Central memory CD4-positive, alpha-beta T cell (primary cell): ENCODE data around the gene CNKSR3.
"Not testable (repeated sequence)": the region's sequence is repeated elsewhere in the genome, so short reads cannot be mapped to it uniquely, and the experiment has no call there.

Experiments
- DNase-seq: peaks from one replicate; pipeline ENCODE4 v3.0.0; 2022

Gene CNKSR3

GRCh38 chr6:154526996-154527395, 16.5 kb upstream of the CNKSR3 start:
- DNase-seq: no peak

- no peak for DNase-seq
These were observed 12.1 kb upstream of the CNKSR3 start for GRCh38 chr6:154522576-154522975.

- no peak for DNase-seq
These were observed 10.9 kb upstream of the CNKSR3 start for GRCh38 chr6:154521412-154521811.

- no peak for DNase-seq
These were observed 9.8 kb upstream of the CNKSR3 start for GRCh38 chr6:154520280-154520679.

- DNase-seq: no peak
These were observed 7.9 kb upstream of the CNKSR3 start for GRCh38 chr6:154518396-154518795.

GRCh38 chr6:154516276-154516675, 5.8 kb upstream of the CNKSR3 start:
- no peak for DNase-seq

GRCh38 chr6:154515826-154516225, 5.3 kb upstream of the CNKSR3 start:
- no peak for DNase-seq

- not testable (repeated sequence) for DNase-seq
These were observed 4.6 kb upstream of the CNKSR3 start for GRCh38 chr6:154515076-154515475.

GRCh38 chr6:154514481-154514880, 4.0 kb upstream of the CNKSR3 start:
- DNase-seq: no peak

- no peak for DNase-seq
These were observed 3.3 kb upstream of the CNKSR3 start for GRCh38 chr6:154513601-154514320.

GRCh38 chr6:154512201-154512600, 1.7 kb upstream of the CNKSR3 start:
- no peak for DNase-seq

GRCh38 chr6:154511791-154512190, 1.3 kb upstream of the CNKSR3 start:
- no peak for DNase-seq

- no peak for DNase-seq
These were observed 903 bp downstream of the CNKSR3 start for GRCh38 chr6:154509421-154510143.

GRCh38 chr6:154508573-154509375, 1.7 kb downstream of the CNKSR3 start:
- DNase-seq: no peak

- DNase-seq: no peak
These were observed 3.2 kb downstream of the CNKSR3 start for GRCh38 chr6:154506991-154507898.

GRCh38 chr6:154506582-154506981, 3.9 kb downstream of the CNKSR3 start:
- DNase-seq: no peak

GRCh38 chr6:154506108-154506507, 4.4 kb downstream of the CNKSR3 start:
- no peak for DNase-seq

GRCh38 chr6:154504865-154505449, 5.5 kb downstream of the CNKSR3 start:
- no peak for DNase-seq

GRCh38 chr6:154504102-154504501, 6.4 kb downstream of the CNKSR3 start:
- no peak for DNase-seq

- DNase-seq: no peak
These were observed 6.8 kb downstream of the CNKSR3 start for GRCh38 chr6:154503658-154504057.

GRCh38 chr6:154502553-154502952, 7.9 kb downstream of the CNKSR3 start:
- no peak for DNase-seq

- DNase-seq: no peak
These were observed 9.0 kb downstream of the CNKSR3 start for GRCh38 chr6:154501578-154501868.
